ENCODE results near the gene TTC34.

TTC34 gene

DNA sequence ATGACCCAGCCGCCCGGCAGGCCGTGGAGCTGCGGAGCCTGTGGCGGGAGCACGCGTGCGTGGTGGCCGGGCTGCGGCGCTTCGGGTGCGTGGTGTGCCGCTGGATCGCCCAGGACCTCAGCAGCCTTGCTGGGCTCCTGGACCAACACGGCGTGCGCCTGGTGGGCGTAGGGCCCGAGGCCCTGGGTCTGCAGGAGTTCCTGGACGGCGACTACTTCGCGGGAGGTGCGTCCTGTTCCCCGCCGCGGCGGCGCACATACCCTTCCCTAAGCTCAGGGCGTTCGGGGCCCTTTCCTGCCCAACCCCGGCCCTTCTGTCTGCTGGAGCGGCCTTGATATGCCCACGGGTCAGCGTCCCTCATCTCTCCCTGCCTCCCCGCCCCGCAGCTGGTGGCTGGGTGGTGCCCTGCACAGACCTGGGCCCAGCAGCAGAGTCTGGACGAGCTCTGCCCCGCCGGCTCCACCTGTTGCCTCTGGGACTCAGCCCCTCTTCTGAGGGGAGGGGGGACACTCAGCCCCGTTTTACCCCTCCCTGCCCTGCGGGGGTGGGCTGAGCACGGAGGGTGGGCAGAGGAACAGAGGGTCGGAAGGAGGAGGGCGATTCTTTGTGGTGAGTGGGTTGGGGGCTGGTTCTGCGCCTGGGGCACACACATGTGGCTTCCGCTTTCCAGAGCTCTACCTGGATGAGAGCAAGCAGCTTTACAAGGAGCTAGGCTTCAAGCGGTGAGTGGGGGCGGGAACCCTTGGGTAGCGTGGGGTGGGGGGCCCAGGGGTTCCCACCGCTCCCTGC lies 214.2 kb downstream of the TTC34 start:
- H3K4me1 ChIP-seq (ENCODE audit: insufficient read depth, low read length, poor library complexity, severe bottlenecking): peaks cover 30% of the 10 kb centered on the region
- peak overlapping the region; percentile 89 for H3K4me2 ChIP-seq (ENCODE audit: low read depth, low read length, poor library complexity, severe bottlenecking)
- H3K27me3 ChIP-seq (ENCODE audit: insufficient read depth, low read length, poor library complexity, severe bottlenecking): no peaks in the 10 kb centered on the region
- peaks cover 3% of the 10 kb centered on the region for H4K20me1 ChIP-seq (ENCODE audit: insufficient read depth, low read length, poor library complexity, severe bottlenecking)
- H3K9ac ChIP-seq (ENCODE audit: low read depth, low read length, poor library complexity, severe bottlenecking): peak overlapping the region; percentile 98
- H3K9me3 ChIP-seq (ENCODE audit: insufficient read depth, low read depth, low read length): no peaks in the 10 kb centered on the region
- H3K79me2 ChIP-seq (ENCODE audit: insufficient read depth, low read length): peaks cover 7% of the 10 kb centered on the region; the same call in 1 of the 2 replicates
- TF ChIP-seq, protein P1, sequence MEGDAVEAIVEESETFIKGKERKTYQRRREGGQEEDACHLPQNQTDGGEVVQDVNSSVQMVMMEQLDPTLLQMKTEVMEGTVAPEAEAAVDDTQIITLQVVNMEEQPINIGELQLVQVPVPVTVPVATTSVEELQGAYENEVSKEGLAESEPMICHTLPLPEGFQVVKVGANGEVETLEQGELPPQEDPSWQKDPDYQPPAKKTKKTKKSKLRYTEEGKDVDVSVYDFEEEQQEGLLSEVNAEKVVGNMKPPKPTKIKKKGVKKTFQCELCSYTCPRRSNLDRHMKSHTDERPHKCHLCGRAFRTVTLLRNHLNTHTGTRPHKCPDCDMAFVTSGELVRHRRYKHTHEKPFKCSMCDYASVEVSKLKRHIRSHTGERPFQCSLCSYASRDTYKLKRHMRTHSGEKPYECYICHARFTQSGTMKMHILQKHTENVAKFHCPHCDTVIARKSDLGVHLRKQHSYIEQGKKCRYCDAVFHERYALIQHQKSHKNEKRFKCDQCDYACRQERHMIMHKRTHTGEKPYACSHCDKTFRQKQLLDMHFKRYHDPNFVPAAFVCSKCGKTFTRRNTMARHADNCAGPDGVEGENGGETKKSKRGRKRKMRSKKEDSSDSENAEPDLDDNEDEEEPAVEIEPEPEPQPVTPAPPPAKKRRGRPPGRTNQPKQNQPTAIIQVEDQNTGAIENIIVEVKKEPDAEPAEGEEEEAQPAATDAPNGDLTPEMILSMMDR (conservative IDR thresholded peaks at IDR 0.05; ENCODE audit: low read length): no peak
- no peak for TF ChIP-seq EZH2phosphoT487 (IDR thresholded peaks at IDR 0.05; ENCODE audit: borderline replicate concordance)
- H3F3A ChIP-seq (ENCODE audit: low read depth): no peaks in the 10 kb centered on the region
- H3K4me3 ChIP-seq (ENCODE audit: low read length, poor library complexity, severe bottlenecking): peak overlapping the region; percentile 92
- no peaks in the 10 kb centered on the region for H3K9me2 ChIP-seq (replicated peaks; ENCODE audit: low read depth, low read length)
- H3K36me3 ChIP-seq (ENCODE audit: insufficient read depth, low read length): no peaks in the 10 kb centered on the region
- peak overlapping the region; percentile 84 for H2AFZ ChIP-seq (ENCODE audit: low read length)

DNA sequence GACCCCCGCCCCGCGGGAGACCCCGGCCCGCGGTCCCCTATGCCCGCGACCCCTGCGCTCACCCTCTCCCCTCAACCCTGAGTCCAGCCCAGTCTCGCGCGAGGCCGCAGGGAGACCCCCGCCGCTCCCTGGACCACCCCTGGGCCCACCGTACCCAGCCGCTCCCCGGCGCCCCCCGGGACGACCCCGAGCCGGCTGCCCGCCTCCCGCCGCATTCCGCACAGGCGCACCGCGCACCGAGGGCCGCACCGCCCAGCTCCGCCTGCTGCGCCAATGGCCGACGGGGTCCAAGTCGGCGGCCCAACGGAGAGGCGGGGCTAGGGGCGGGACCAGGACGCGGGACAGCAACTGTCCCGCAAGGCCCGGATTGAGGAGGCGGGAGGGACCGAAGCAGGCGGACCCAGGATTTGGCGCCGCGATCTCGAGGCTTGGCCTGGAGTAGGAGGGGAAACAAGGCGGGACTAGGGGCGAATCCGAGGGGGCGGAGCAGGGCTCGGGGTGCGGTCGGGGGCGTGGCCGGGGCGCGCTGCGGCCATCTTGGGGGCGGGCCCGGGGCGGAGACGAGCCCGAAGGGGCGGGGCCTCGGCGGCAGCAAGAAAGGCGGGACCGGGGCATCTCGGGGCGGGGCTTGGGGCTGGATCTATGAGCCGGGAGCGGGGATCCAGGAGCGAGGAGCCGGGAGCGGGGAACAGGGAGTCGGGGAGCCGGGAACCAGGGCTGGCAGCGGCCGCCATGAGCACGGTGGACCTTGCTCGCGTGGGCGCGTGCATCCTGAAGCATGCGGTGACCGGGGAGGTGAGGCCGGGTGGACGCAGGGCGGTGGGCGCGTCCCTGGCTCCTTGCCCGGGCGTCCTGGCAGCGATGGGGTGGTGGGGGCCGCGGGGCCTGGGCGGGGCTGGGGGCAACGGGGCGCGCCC lies 215.1 kb downstream of the TTC34 start, which contains the start of gene PRXL2B:
TSS of gene PRXL2B (plus strand) at position 624 of the 917 bp plus-strand sequence. CDS start at position 733, 109 bp downstream.
- Histone ChIP-seq H3F3A (ENCODE audit: low read depth) (no peaks in the 10 kb centered on the region), H3K9me2 (replicated peaks; ENCODE audit: low read depth, low read length) (no peaks in the 10 kb centered on the region), H2AFZ (ENCODE audit: low read length) (peak within 1 kb of the TSS; percentile 84), H3K4me3 (ENCODE audit: low read length, poor library complexity, severe bottlenecking) (peak within 1 kb of the TSS; percentile 92), H3K27me3 (ENCODE audit: insufficient read depth, low read length, poor library complexity, severe bottlenecking) (no peaks in the 10 kb centered on the region), H3K4me2 (ENCODE audit: low read depth, low read length, poor library complexity, severe bottlenecking) (peak within 1 kb of the TSS; percentile 89), H3K36me3 (ENCODE audit: insufficient read depth, low read length) (no peaks in the 10 kb centered on the region), H3K4me1 (ENCODE audit: insufficient read depth, low read length, poor library complexity, severe bottlenecking) (peaks cover 30% of the 10 kb centered on the region), H3K9me3 (ENCODE audit: insufficient read depth, low read depth, low read length) (no peaks in the 10 kb centered on the region), H3K79me2 (ENCODE audit: insufficient read depth, low read length) (peaks cover 7% of the 10 kb centered on the region; the same call in 1 of the 2 replicates), H4K20me1 (ENCODE audit: insufficient read depth, low read length, poor library complexity, severe bottlenecking) (peaks cover 3% of the 10 kb centered on the region), H3K9ac (ENCODE audit: low read depth, low read length, poor library complexity, severe bottlenecking) (peak within 1 kb of the TSS; percentile 98)
- TF ChIP-seq, protein P1 (conservative IDR thresholded peaks at IDR 0.05; ENCODE audit: low read length): no peak
- no peak for TF ChIP-seq EZH2phosphoT487 (IDR thresholded peaks at IDR 0.05; ENCODE audit: borderline replicate concordance)

Data from Loucy (cell line).